GM19372 (cell line): Measurements from ENCODE around the gene FAR1.

Source experiments
- ATAC-seq: cut with Tn5 transposase; IDR thresholded peaks from one replicate; pipeline ENCODE4 v1.9.1; 2021; ENCODE audit warnings: mild to moderate bottlenecking, low read depth, moderate library complexity; ENCODE audit not compliant: unreplicated experiment

The FAR1 gene

GRCh38 chr11:13775471-13775870, 107.0 kb downstream of the FAR1 start:
- ATAC-seq, result no peak

GRCh38 chr11:13776134-13776815, 107.8 kb downstream of the FAR1 start:
- no peak for ATAC-seq

GRCh38 chr11:13777341-13777985, 109.0 kb downstream of the FAR1 start:
- no peak for ATAC-seq

GRCh38 chr11:13778345-13778744, 109.9 kb downstream of the FAR1 start:
- ATAC-seq, result no peak

- no peak for ATAC-seq
These were observed 112.7 kb downstream of the FAR1 start for GRCh38 chr11:13781153-13781552.
